ENCODE results near the gene RNF169.

RNF169 gene

GRCh38 chr11:74707602-74708510 lies 40.8 kb upstream of the RNF169 start:
- no peak overlapping the region for H3K9ac ChIP-seq (ENCODE audit: insufficient read length)
- H3K36me3 ChIP-seq (ENCODE audit: insufficient read depth, low read length) = no peaks in the 10 kb centered on the region
- DNase-seq (ENCODE audit: low read depth, low spot score) = no peak

GRCh38 chr11:74709175-74709574 lies 39.5 kb upstream of the RNF169 start:
- no peak for DNase-seq (ENCODE audit: low read depth, low spot score)
- no peak overlapping the region for H3K27ac ChIP-seq
- no peak for TF ChIP-seq EZH2 (IDR thresholded peaks at IDR 0.05)
- no peak for TF ChIP-seq FOXP2 (optimal IDR thresholded peaks at IDR 0.05; ENCODE audit: control extremely low read depth, extremely low read length, insufficient read depth)
- TF ChIP-seq POLR2AphosphoS5 (IDR thresholded peaks at IDR 0.05; ENCODE audit: borderline replicate concordance, low read depth, low read length) = no peak
- no peaks in the 10 kb centered on the region for H3K9me3 ChIP-seq (ENCODE audit: low read depth, low read length)
- no peak overlapping the region for H3K4me3 ChIP-seq
- H3K36me3 ChIP-seq (ENCODE audit: insufficient read depth, low read length) = no peaks in the 10 kb centered on the region
- H3K9ac ChIP-seq (ENCODE audit: insufficient read length) = no peak overlapping the region

More at GRCh38 chr11:74707602-74708510, 40.8 kb upstream of the RNF169 start:
- no peaks in the 10 kb centered on the region for H3K9me3 ChIP-seq (ENCODE audit: low read depth, low read length)
- no peak overlapping the region for H3K27ac ChIP-seq
- TF ChIP-seq EZH2 (IDR thresholded peaks at IDR 0.05) (no peak), POLR2AphosphoS5 (IDR thresholded peaks at IDR 0.05; ENCODE audit: borderline replicate concordance, low read depth, low read length) (no peak), FOXP2 (optimal IDR thresholded peaks at IDR 0.05; ENCODE audit: control extremely low read depth, extremely low read length, insufficient read depth) (no peak)
- H3K4me3 ChIP-seq = no peak overlapping the region

- Histone ChIP-seq H3K9me3 (ENCODE audit: low read depth, low read length) (no peaks in the 10 kb centered on the region), H3K4me3 (peak overlapping the region; percentile 14; the same call in 1 of the 2 replicates), H3K27ac (peak overlapping the region; percentile 73), H3K9ac (ENCODE audit: insufficient read length) (no peak overlapping the region), H3K36me3 (ENCODE audit: insufficient read depth, low read length) (no peaks in the 10 kb centered on the region)
- DNase-seq (ENCODE audit: low read depth, low spot score) = no peak
- TF ChIP-seq POLR2AphosphoS5 (IDR thresholded peaks at IDR 0.05; ENCODE audit: borderline replicate concordance, low read depth, low read length) (no peak), EZH2 (IDR thresholded peaks at IDR 0.05) (no peak), FOXP2 (optimal IDR thresholded peaks at IDR 0.05; ENCODE audit: control extremely low read depth, extremely low read length, insufficient read depth) (no peak)
Observed at GRCh38 chr11:74710281-74710938, 38.2 kb upstream of the RNF169 start.

GRCh38 chr11:74713686-74714085 lies 35.0 kb upstream of the RNF169 start:
- Histone ChIP-seq H3K9me3 (ENCODE audit: low read depth, low read length) (no peaks in the 10 kb centered on the region), H3K36me3 (ENCODE audit: insufficient read depth, low read length) (no peaks in the 10 kb centered on the region), H3K9ac (ENCODE audit: insufficient read length) (no peak overlapping the region), H3K27ac (no peak overlapping the region), H3K4me3 (no peak overlapping the region)
- no peak for DNase-seq (ENCODE audit: low read depth, low spot score)
- no peak for TF ChIP-seq FOXP2 (optimal IDR thresholded peaks at IDR 0.05; ENCODE audit: control extremely low read depth, extremely low read length, insufficient read depth)
- no peak for TF ChIP-seq EZH2 (IDR thresholded peaks at IDR 0.05)
- TF ChIP-seq POLR2AphosphoS5 (IDR thresholded peaks at IDR 0.05; ENCODE audit: borderline replicate concordance, low read depth, low read length) = no peak

GRCh38 chr11:74714904-74715303 lies 33.7 kb upstream of the RNF169 start:
- H3K9ac ChIP-seq (ENCODE audit: insufficient read length) = no peak overlapping the region
- DNase-seq (ENCODE audit: low read depth, low spot score) = no peak
- no peak overlapping the region for H3K4me3 ChIP-seq
- H3K36me3 ChIP-seq (ENCODE audit: insufficient read depth, low read length) = no peaks in the 10 kb centered on the region
- no peaks in the 10 kb centered on the region for H3K9me3 ChIP-seq (ENCODE audit: low read depth, low read length)
- no peak overlapping the region for H3K27ac ChIP-seq
- no peak for TF ChIP-seq EZH2 (IDR thresholded peaks at IDR 0.05)
- no peak for TF ChIP-seq FOXP2 (optimal IDR thresholded peaks at IDR 0.05; ENCODE audit: control extremely low read depth, extremely low read length, insufficient read depth)
- TF ChIP-seq POLR2AphosphoS5 (IDR thresholded peaks at IDR 0.05; ENCODE audit: borderline replicate concordance, low read depth, low read length) = no peak

- TF ChIP-seq POLR2AphosphoS5 (IDR thresholded peaks at IDR 0.05; ENCODE audit: borderline replicate concordance, low read depth, low read length) (no peak), EZH2 (IDR thresholded peaks at IDR 0.05) (no peak), FOXP2 (optimal IDR thresholded peaks at IDR 0.05; ENCODE audit: control extremely low read depth, extremely low read length, insufficient read depth) (no peak)
- no peak for DNase-seq (ENCODE audit: low read depth, low spot score)
- no peaks in the 10 kb centered on the region for H3K9me3 ChIP-seq (ENCODE audit: low read depth, low read length)
- H3K9ac ChIP-seq (ENCODE audit: insufficient read length) = no peak overlapping the region
- H3K27ac ChIP-seq = no peak overlapping the region
- no peak overlapping the region for H3K4me3 ChIP-seq
- no peaks in the 10 kb centered on the region for H3K36me3 ChIP-seq (ENCODE audit: insufficient read depth, low read length)
Observed at GRCh38 chr11:74717221-74717969, 31.3 kb upstream of the RNF169 start.

GRCh38 chr11:74719011-74719410 lies 29.6 kb upstream of the RNF169 start:
- TF ChIP-seq POLR2AphosphoS5 (IDR thresholded peaks at IDR 0.05; ENCODE audit: borderline replicate concordance, low read depth, low read length) = no peak
- no peak for TF ChIP-seq EZH2 (IDR thresholded peaks at IDR 0.05)
- TF ChIP-seq FOXP2 (optimal IDR thresholded peaks at IDR 0.05; ENCODE audit: control extremely low read depth, extremely low read length, insufficient read depth) = no peak
- no peak overlapping the region for H3K9ac ChIP-seq (ENCODE audit: insufficient read length)
- no peaks in the 10 kb centered on the region for H3K36me3 ChIP-seq (ENCODE audit: insufficient read depth, low read length)
- DNase-seq (ENCODE audit: low read depth, low spot score) = no peak
- no peak overlapping the region for H3K27ac ChIP-seq
- no peak overlapping the region for H3K4me3 ChIP-seq
- no peaks in the 10 kb centered on the region for H3K9me3 ChIP-seq (ENCODE audit: low read depth, low read length)

Data from SK-N-MC (cell line).